Suprapubic skin (tissue), 4 donors: Measurements from ENCODE around the gene ACYP2. TPM values are rescaled to one million over a fixed set of nuclear protein-coding genes. Genes with fewer than 3 reads are reported as not detected.
A peak's percentile ranks its signal among the peaks of the same experiment; 100 is the strongest.

Source experiments
- DNase-seq, 2 donors: peaks; one replicate each; pipeline ENCODE4 v3.0.0-alpha.2; 2019; ENCODE audit warnings: low spot score in 2 of 2
- H3K27ac ChIP-seq: fragments of 200-600 bp; sonication (generic); one replicate; pipeline ENCODE4 v1.5.1; 2019
- H3K27me3 ChIP-seq: fragments of 200-600 bp; sonication (generic); one replicate; pipeline ENCODE4 v1.5.1; 2019
- H3K36me3 ChIP-seq: fragments of 200-600 bp; sonication (generic); one replicate; pipeline ENCODE4 v1.5.1; 2019
- H3K4me1 ChIP-seq: fragments of 200-600 bp; sonication (generic); one replicate; pipeline ENCODE4 v1.5.1; 2019
- H3K4me3 ChIP-seq: fragments of 200-600 bp; sonication (generic); one replicate; pipeline ENCODE4 v1.5.1; 2019; ENCODE audit warnings: mild to moderate bottlenecking
- H3K9me3 ChIP-seq: fragments of 200-600 bp; sonication (generic); one replicate; pipeline ENCODE4 v1.5.1; 2019
- CTCF ChIP-seq, 2 donors: fragments of 200-600 bp in 1 of 2; fragments of 450-650 bp in 1 of 2; sonication (generic) in 1 of 2; IDR thresholded peaks; one replicate each; pipeline ENCODE4 v1.5.1; 2016 to 2019; ENCODE audit warnings: antibody characterized with exemption in 2 of 2, mild to moderate bottlenecking in 1 of 2, moderate library complexity in 1 of 2
- EP300 ChIP-seq: sonication (generic); formaldehyde crosslinking; IDR thresholded peaks from one replicate; pipeline ENCODE4 v1.6.1; 2017; ENCODE audit warnings: antibody characterized with exemption
- POLR2A ChIP-seq, 2 donors: fragments of 450-650 bp; IDR thresholded peaks; one replicate each; pipeline ENCODE4 v1.6.1; 2017; ENCODE audit warnings: antibody characterized with exemption in 2 of 2, mild to moderate bottlenecking in 2 of 2, moderate library complexity in 2 of 2
- POLR2AphosphoS5 ChIP-seq, 3 donors: sonication (generic); formaldehyde crosslinking; IDR thresholded peaks; one replicate each; pipeline ENCODE4 v1.6.1; 2017; ENCODE audit warnings: antibody characterized with exemption in 3 of 3
- WGBS: methylation state at CpG from one replicate; pipeline ENCODE4 v1.1.5; 2018; 5-methylcytosine and 5-hydroxymethylcytosine counted together
- total RNA-seq, 4 donors: library from RNA; depleted of rRNA; stranded (reverse); fragments of >200 nt; gene quantifications; one replicate each; pipeline ENCODE4 v1.1.0, GENCODE V29; 2016

Gene ACYP2
- total RNA-seq, 4 donors from 2014 or later = 9.1 to 20.2 (median 14.2) TPM

GRCh38 chr2:54158311-54158710 is 42.9 kb downstream of the ACYP2 start:
- Histone ChIP-seq H3K9me3 (no peaks in the 10 kb centered on the region), H3K36me3 (peaks cover 3% of the 10 kb centered on the region), H3K27ac (no peak overlapping the region), H3K27me3 (no peaks in the 10 kb centered on the region), H3K4me3 (no peak overlapping the region), H3K4me1 (no peaks in the 10 kb centered on the region)
- TF ChIP-seq POLR2A (IDR thresholded peaks at IDR 0.05) = no peak
- TF ChIP-seq CTCF (IDR thresholded peaks at IDR 0.05) = no peak
- no peak for TF ChIP-seq POLR2AphosphoS5 (IDR thresholded peaks at IDR 0.05)
- TF ChIP-seq EP300 = no peak
- DNase-seq = no peak
- WGBS = 78% methylated on average over 6 of the region's 6 CpGs

GRCh38 chr2:54161660-54162424 is 46.4 kb downstream of the ACYP2 start:
- no peaks in the 10 kb centered on the region for H3K27me3 ChIP-seq
- no peaks in the 10 kb centered on the region for H3K9me3 ChIP-seq
- TF ChIP-seq POLR2AphosphoS5 (IDR thresholded peaks at IDR 0.05) = no peak
- no peak for TF ChIP-seq POLR2A (IDR thresholded peaks at IDR 0.05)
- TF ChIP-seq EP300 = no peak
- TF ChIP-seq CTCF (IDR thresholded peaks at IDR 0.05) = no peak
- no peaks in the 10 kb centered on the region for H3K36me3 ChIP-seq
- H3K4me1 ChIP-seq = no peaks in the 10 kb centered on the region
- no peak overlapping the region for H3K4me3 ChIP-seq
- no peak for DNase-seq
- 72% methylated on average over 3 of the region's 3 CpGs for WGBS
- H3K27ac ChIP-seq = no peak overlapping the region

- no peaks in the 10 kb centered on the region for H3K4me1 ChIP-seq
- no peak overlapping the region for H3K4me3 ChIP-seq
- no peaks in the 10 kb centered on the region for H3K27me3 ChIP-seq
- TF ChIP-seq POLR2AphosphoS5 (IDR thresholded peaks at IDR 0.05) = no peak
- no peak for TF ChIP-seq CTCF (IDR thresholded peaks at IDR 0.05)
- TF ChIP-seq EP300 = no peak
- no peak for TF ChIP-seq POLR2A (IDR thresholded peaks at IDR 0.05)
- no peaks in the 10 kb centered on the region for H3K9me3 ChIP-seq
- no peak for DNase-seq
- no peaks in the 10 kb centered on the region for H3K36me3 ChIP-seq
- H3K27ac ChIP-seq = no peak overlapping the region
- WGBS = 88% methylated on average over 1 of the region's 1 CpG
Observed at GRCh38 chr2:54164106-54164505, 48.7 kb downstream of the ACYP2 start.

- Histone ChIP-seq H3K27ac (no peak overlapping the region), H3K27me3 (no peaks in the 10 kb centered on the region), H3K4me1 (no peaks in the 10 kb centered on the region), H3K9me3 (no peaks in the 10 kb centered on the region), H3K4me3 (no peak overlapping the region), H3K36me3 (no peaks in the 10 kb centered on the region)
- DNase-seq = no peak
- WGBS = 88% methylated on average over 3 of the region's 3 CpGs
- TF ChIP-seq POLR2A (IDR thresholded peaks at IDR 0.05) (no peak), EP300 (no peak), CTCF (IDR thresholded peaks at IDR 0.05) (no peak), POLR2AphosphoS5 (IDR thresholded peaks at IDR 0.05) (no peak)
Observed at GRCh38 chr2:54166121-54166773, 50.8 kb downstream of the ACYP2 start.

GRCh38 chr2:54176577-54176976 is 61.2 kb downstream of the ACYP2 start:
- DNase-seq = no peak
- Histone ChIP-seq H3K4me1 (no peaks in the 10 kb centered on the region), H3K27me3 (no peaks in the 10 kb centered on the region), H3K27ac (no peak overlapping the region), H3K4me3 (no peak overlapping the region), H3K9me3 (no peaks in the 10 kb centered on the region), H3K36me3 (no peaks in the 10 kb centered on the region)
- peak in 1 of 2 donors; percentile 23 for TF ChIP-seq CTCF (IDR thresholded peaks at IDR 0.05)
- TF ChIP-seq POLR2AphosphoS5 (IDR thresholded peaks at IDR 0.05) = no peak
- no peak for TF ChIP-seq POLR2A (IDR thresholded peaks at IDR 0.05)
- TF ChIP-seq EP300 = no peak
- WGBS = 63% methylated on average over 2 of the region's 2 CpGs
